T-helper 2 cell (primary cell): ENCODE data around the gene SCGB3A1.

Experiments
- DNase-seq, 5 experiments: peaks; one replicate each; pipeline versions ENCODE4 v3.0.0 to v3.0.0-alpha.2; 2012 to 2022

SCGB3A1 gene

DNA sequence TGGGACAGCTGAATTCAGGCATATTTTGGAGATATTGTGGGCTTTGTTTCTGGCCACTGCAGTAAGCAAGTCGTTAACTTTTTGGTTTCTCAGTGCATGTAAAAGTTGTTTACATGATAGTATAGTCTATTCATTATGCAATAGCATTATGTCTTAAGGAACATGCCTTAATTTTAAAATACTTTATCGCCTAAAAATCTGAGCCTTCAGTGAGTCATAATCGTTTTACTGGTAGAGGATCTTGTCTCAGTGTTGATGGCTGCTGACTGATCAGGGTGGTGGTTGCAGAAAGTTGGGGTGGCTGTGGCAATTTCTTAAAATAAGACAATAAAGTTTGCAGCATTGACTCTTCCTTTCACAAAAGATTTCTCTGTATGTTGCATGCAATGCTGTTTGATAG is 5.1 kb downstream of the SCGB3A1 start:
- peak in 1 of 5 experiments; percentile 66 for DNase-seq

DNA sequence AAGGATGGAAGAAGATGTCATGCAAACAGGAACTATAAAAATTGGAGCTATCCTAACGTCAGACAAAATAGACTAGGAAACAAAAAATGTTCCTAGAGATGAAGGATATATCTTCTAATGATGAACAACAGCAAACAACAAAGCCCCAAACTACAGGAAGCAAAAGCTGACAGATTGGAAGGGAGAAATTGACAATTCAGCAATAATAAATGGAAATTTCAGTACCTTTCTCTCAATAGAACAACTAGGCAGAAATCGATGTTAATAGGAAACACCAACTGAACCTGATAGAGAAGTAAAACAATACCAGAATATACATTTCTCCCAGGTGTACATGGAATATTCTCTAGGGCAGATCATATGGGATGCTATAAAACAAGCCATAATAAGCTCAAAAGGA is 7.6 kb downstream of the SCGB3A1 start:
- no peak for DNase-seq

DNA sequence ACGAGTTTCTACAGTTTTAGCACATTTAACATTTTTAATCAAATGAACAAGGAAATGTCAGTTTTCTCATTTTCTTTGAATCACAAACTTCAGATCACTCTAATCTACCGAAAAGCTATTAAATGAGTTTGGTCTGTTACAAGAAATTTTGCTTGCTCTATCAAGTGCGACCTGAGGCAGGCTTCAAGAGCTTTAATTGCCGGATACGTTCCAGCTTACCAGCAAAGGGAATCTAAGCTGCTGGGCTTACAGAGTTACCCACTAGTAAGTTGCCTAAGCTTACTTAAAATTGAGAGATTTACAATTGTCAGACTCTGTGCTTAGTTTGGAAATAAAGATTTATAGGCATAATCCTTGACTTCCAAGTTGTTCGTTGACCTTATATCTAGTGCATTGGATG is 10.6 kb downstream of the SCGB3A1 start:
- no peak for DNase-seq

DNA sequence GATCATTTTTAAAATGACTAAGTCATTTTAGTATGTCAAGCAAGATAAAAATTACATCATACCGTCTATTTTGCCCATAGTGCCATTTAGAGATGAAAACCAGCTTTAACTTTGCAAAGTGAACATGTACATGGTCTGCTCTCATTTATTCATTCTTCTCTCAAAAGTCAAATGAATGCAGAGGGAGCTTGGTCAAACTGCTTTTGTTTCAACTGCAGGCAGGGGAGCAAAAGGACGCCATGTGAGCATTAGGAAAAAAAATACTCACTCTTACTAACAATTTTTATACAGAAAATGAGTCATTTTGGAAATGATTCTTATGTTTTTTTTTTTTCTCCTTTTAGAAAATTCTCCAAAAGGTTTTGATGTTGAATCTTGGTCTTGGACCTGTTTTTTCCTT is 15.7 kb downstream of the SCGB3A1 start:
- no peak for DNase-seq

DNA sequence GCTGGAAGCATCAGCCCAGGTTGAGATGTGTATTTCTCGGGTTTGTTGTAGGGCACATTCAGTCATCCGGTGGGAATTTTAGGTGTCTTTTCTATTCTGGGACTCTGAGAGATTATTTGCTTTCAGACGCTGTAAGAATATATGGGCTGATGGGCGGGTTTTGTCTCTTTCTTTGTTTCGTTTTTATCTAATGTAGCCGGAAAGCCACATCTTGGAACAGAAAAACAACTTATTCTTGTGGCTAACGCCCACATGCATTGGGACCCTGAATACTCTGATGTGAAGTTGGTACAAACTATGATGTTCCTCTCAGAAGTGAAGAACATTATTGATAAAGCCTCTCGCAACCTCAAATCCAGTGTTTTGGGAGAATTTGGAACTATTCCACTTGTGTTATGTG is 22.4 kb downstream of the SCGB3A1 start:
- peak in 1 of 5 experiments; percentile 76 for DNase-seq

DNA sequence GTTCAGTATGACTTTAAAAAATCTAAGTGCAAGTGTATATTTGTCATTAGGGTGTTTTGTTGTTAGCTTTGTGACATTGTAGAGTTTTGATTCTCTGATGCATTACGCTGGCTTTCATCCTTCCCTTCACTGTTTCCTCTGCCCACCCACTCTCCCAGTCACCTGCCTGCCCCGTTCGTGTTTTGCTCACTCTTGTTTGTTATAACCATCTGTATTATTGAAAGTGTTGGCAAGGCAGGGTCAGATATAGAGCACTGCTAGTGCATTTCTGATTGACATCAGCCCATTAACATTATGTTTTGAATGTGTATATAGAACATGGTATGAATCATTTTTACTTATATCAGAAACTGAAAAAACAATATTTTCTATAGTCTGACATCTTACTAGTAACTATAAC is 27.3 kb downstream of the SCGB3A1 start:
- peak in 2 of 5 experiments; percentile 10 to 34 for DNase-seq

DNA sequence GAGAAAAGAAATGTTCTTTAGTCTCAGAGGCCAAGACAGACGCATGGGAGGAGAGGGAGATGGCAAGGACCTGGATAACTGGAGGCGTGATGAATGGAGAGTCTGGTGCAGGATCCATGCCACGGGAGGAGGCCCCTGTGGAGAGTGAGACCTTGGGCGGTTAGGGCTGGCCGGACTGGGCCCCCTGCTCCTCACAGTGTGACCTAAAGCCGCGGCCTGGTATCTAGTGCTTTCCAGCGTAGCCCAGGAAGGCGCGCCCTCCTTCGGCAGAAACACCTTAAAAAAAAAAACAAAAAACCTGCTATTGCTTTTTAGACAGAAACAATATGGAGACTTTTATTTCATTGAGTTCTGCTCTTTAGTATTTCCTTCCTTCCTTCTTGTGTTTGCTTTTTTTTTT is 33.1 kb downstream of the SCGB3A1 start:
- no peak for DNase-seq

DNA sequence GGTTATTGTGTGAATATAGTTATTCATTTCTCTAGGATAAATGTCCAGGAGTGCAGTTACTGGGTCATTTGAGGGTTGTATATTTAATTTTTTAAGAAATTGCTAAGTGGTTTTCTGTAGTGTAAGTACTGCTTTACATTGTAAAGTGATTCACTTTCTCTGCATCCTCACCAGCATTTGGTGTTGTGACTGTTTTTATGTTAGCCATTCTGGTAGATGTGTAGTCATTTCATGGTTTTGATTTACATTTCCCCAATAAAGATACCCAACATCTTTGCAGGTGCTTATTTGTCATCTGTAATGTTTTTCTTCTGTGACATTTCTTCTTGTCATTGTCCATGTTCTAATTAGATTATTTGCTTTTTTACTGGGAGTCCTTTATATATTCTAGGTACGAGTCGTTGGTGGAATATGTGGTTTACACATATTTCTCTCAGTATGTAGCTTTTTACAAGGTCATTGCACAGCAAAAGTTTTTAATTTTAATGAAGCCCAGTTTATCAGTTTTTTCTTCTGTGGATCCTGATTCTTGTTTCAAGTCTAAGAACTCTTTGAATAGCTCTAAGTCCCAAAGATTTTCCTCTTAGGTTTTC is 34.0 kb downstream of the SCGB3A1 start:
- peak in 1 of 5 experiments; percentile 45 for DNase-seq

DNA sequence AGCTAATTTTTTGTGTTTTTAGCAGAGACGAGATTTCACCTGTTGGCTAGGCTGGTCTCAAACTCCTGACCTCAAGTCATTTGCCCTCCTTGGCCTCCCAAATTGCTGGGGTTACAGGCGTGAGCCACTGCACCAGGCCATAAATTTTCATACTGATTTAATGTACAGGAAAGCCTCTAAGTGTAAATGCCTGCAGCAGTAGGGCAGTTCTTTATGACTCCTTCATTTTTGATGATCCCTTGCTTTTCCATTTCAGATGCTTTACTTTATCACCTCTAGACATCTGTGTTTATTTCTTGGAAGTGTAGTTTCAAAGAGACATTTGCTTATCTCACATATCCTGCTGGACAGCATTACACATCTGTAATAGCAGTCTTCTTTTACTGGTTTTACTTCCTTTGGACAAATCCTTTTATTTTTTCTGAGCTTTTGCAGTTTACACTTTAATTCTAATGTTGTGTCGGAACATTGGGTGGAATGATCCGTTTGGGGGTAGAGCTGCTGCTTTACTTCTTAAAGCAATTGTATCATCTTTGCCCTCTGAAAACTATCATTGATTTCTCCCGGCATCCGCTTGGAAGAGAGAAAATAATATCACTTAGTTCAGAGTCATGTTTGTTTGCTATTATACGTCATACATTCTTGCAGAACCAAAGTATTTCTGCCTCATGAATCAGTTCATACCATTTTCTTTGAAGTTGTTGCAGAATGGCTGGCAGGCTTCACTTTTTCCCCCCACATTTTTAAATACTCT is 36.0 kb downstream of the SCGB3A1 start:
- no peak for DNase-seq

DNA sequence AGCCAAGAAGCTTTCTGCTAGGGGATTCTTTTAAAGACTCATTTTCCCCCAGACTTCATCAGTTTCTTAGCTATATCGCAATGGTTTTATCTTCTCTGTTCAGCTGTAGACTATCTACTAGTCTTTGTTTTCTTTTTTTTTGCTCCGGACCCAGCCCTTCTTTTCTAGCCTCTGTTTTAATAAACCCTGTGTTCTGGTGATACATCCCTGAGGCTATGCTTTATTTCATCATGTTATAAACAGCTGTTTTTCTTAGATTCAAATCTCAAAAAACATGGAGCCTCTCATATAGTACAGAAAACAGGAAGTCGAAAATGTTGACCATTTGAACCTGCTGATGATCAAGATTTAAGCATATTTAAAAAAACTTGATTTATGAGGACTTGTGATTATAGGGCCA is 37.8 kb downstream of the SCGB3A1 start:
- DNase-seq, result no peak

DNA sequence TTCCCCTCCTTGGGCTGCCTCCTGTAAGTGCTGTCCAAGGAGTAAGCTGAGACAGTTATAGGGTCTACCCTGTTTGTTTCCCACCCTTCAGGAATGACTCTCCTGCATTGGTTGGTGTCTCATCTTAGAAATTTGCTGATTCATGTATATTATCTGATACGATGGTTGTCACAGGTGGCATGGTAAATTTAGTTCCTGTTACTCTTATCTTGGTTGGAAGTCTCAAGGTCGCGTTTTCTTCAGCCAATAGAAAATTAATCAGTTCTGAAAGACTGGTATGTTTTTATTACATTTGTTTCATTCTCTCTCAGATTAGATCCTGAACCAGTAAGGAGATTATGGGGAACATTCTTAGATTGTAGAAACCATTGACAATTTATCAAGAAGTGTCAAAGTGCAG is 42.7 kb downstream of the SCGB3A1 start:
- DNase-seq, result peak in 1 of 5 experiments; percentile 72

DNA sequence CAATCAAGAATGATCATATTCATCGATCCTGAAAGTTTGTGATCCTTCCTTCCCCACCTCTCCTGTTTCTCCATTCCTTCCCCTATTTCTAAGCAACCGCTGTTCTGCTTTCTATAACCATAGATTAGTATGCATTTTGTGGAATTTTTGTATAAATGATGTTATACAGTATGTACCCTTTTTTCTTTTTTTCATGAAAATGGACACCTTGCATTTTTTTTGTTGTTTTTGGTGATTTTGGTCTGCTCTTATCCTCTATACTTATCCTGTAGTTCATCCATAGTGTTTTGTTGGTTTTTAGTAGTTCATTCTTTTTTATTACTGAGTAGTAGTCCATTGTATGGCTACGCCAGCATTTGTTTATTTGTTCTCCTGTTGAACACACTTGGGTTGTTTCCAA is 46.1 kb downstream of the SCGB3A1 start:
- DNase-seq, result no peak

DNA sequence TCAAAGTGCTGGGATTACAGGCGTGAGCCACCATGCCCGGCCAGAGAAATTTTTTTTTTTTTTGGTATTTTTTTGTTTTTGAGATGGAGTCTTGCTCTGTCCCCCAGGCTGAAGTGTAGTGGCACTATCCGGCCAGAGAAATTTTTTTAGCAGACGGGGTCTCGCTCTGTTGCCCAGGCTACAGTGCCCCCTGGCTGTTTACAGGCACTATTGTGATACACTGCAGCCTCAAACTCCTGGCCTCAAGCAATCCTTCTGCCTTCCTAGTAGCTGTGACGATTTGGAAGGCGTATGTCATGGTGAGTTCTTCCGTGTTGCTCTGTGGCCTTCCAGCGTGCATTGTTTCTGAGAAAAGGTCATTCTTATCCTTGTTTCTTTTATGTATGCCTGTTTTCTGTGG is 49.6 kb downstream of the SCGB3A1 start:
- no peak for DNase-seq
